ENCODE data around the gene CASP8. TPM values are rescaled to one million over a fixed set of nuclear protein-coding genes. Genes with fewer than 3 reads are reported as not detected.
"Not testable (repeated sequence)": the region's sequence is repeated elsewhere in the genome, so short reads cannot be mapped to it uniquely, and the experiment has no call there.

Gene CASP8
- total and polyA plus RNA-seq, 2 of the 8 experiments (the other 6 are each of a cell fraction or from before 2014, with no cell fraction given), result 2.3 to 3.6 TPM

DNA sequence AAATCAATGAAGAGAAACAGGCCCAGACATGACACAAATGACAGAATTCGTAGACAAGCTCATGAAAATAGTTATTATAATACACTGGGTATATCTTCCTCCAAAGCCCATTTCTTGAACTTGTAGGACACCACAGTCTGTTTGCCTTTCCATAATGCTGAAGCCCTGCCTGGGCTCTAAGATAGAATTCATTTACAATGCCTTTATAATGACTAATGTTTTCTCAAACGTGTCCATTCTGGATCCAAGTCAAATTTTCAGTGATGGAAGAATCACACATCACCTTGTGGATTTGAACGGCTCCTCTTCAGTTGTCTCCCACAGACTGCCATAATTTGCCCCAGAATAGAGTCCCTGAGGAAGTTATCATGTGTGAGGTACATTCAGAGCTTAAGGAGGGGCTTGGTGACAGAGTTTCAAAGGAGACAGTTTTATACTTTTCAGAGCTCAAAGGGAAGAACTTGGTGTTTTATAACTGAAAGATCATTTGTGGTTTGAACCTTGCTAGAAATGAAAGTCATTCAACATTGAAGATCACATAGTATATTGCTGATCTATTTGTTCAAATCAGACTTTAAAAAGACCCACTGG is 38.2 kb downstream of the CASP8 start (continued):
- TF ChIP-seq YY1 (IDR thresholded peaks at IDR 0.05; ENCODE audit: low read depth, low read length), result no peak

DNA sequence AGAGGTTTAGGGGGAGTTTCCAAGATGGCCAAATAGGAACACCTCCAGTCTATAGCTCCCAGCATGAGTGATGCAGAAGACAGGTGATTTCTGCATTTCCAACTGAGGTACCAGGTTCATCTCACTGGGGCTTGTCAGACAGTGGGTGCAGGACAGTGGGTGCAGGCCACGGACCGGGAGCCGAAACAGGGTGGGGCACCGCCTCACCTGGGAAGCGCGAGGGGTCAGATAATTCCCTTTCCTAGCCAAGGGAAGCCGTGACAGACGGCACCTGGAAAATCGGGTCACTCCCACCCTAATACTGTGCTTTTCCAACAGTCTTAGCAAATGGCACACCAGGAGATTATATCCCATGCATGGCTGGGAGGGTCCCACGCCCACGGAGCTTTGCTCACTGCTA is 39.6 kb downstream of the CASP8 start:
- H3K36me3 ChIP-seq (ENCODE audit: control insufficient read depth in 2 of 4, insufficient read depth in 4 of 4, low read length in 3 of 4); DNase-seq (ENCODE audit: low read depth in 1 of 2, low spot score in 2 of 2); H3K18ac ChIP-seq (ENCODE audit: extremely low read depth, low read length); H2BK5ac ChIP-seq (ENCODE audit: low read depth, low read length); H3K79me2 ChIP-seq (ENCODE audit: control insufficient read depth in 1 of 2, insufficient read depth in 2 of 2, low read length in 2 of 2); H2BK12ac ChIP-seq (ENCODE audit: low read depth, low read length); H3K27me3 ChIP-seq (replicated peaks in 1 of 4; ENCODE audit: control insufficient read depth in 3 of 4, extremely low read depth in 1 of 4, insufficient read depth in 3 of 4, low read length in 3 of 4); H4K20me1 ChIP-seq (replicated peaks in 1 of 2; ENCODE audit: control insufficient read depth in 1 of 2, insufficient read depth in 2 of 2, low read length in 2 of 2); H2BK15ac ChIP-seq (ENCODE audit: low read length); H3K14ac ChIP-seq (ENCODE audit: insufficient read length); H3K56ac ChIP-seq (replicated peaks; ENCODE audit: insufficient read length, low read depth, low read length); H3K9ac ChIP-seq (replicated peaks in 1 of 4; ENCODE audit: extremely low read depth in 1 of 4, low read depth in 3 of 4, low read length in 3 of 4); H3K23ac ChIP-seq (ENCODE audit: insufficient read length); H2BK120ac ChIP-seq (replicated peaks; ENCODE audit: low read depth, low read length); H4K5ac ChIP-seq (ENCODE audit: insufficient read length, low read depth, low read length); FAIRE-seq; POLR2A ChIA-PET (ENCODE audit: partially characterized antibody); H3K4me1 ChIP-seq (replicated peaks in 1 of 4; ENCODE audit: control insufficient read depth in 3 of 4, insufficient read depth in 4 of 4, low read length in 3 of 4); H3K23me2 ChIP-seq (ENCODE audit: low read depth, low read length); H3K27ac ChIP-seq (ENCODE audit: low read depth, low read length); H3K4me2 ChIP-seq (ENCODE audit: insufficient read depth in 1 of 2, low read depth in 2 of 2, low read length in 2 of 2); H4K8ac ChIP-seq (ENCODE audit: extremely low read depth, insufficient read depth, low read length); H2BK20ac ChIP-seq (ENCODE audit: low read length); H2AK5ac ChIP-seq (ENCODE audit: low read depth, low read length); H4K91ac ChIP-seq (replicated peaks; ENCODE audit: insufficient read length, low read length); H3K79me1 ChIP-seq (ENCODE audit: low read depth, low read length); H2AFZ ChIP-seq (ENCODE audit: low read length); H3K4me3 ChIP-seq (ENCODE audit: extremely low read depth in 1 of 4, insufficient read depth in 2 of 4, low read depth in 3 of 4, low read length in 4 of 4); H3K4ac ChIP-seq (replicated peaks; ENCODE audit: insufficient read length, low read depth, low read length): not testable (repeated sequence)
- CTCF ChIA-PET (ENCODE audit: partially characterized antibody), result interaction anchor here (1.1 to 1.9 kb wide), 3 partner anchors 24 to 142 kb away, joined by 3 to 5 read pairs (median 4); no protein-coding TSS in a partner anchor
- peaks cover 7 to 11% of the 10 kb centered on the region in 2 experiments; a peak in 2 of 4 replicates for H3K9me3 ChIP-seq (ENCODE audit: insufficient read depth in 2 of 2, low read depth in 1 of 2, low read length in 1 of 2)
- WGBS, 2 experiments (ENCODE audit: extremely low coverage in 1 of 2, insufficient coverage in 1 of 2, insufficient read length in 1 of 2, insufficient replicate concordance in 2 of 2, low coverage in 1 of 2, low lambda C conversion rate in 2 of 2, missing lambda C conversion rate in 1 of 2), result 94% methylated on average over 7 of the region's 11 CpGs; no CpG with 5 or more reads in 1 of the 2 experiments
